ENCODE results near the gene ZSCAN12. TPM values are rescaled to one million over a fixed set of nuclear protein-coding genes. Genes with fewer than 3 reads are reported as not detected.

ZSCAN12 gene
- total and polyA plus RNA-seq, 2 of the 13 experiments (the other 11 are each of a cell fraction or from before 2014, with no cell fraction given): 2.8 to 8.9 TPM

DNA sequence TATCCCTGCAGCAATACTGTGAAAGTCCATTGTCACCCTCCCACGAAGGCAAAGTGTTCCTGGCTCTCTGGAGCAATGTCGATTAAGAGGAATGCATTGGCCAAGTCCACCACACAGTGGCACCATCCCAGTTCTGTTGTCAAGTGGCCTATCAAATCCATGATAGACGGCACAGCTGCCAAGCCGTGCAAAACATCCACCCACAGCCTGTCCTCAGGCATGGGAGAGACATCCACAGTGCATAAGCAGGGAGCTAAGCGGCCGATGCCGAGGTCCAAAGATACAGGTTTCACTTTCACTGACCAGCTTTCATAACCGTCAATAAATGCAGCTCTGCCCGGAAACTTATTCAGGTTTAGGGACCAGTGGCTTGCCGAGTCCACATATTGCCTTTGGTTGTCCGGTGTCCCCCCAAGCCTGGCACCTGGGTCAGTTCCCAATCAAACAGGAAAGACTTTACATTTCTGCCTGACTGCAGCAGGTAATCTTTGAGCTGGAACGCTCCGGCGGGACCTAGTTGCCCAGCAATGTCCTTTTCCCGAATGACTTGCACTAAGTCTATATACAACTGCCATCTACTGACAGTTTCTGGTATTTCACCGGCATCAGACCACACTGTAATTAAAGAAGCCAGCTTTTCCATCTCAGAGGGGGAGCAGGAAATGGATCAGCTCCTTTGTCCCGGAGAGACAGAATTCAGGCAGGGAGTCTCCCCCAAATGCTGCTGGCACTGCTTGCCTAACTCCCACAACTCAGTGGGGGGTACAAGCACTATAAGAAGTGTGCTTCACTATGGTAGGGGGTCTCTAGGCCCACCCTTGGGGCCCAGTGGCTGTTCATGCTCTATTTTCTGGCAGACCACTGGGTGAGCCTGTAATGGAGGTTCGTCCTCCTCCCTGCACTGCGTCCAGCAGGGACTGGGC lies 43.5 kb downstream of the ZSCAN12 start (continued):
- TF ChIP-seq, protein P1, sequence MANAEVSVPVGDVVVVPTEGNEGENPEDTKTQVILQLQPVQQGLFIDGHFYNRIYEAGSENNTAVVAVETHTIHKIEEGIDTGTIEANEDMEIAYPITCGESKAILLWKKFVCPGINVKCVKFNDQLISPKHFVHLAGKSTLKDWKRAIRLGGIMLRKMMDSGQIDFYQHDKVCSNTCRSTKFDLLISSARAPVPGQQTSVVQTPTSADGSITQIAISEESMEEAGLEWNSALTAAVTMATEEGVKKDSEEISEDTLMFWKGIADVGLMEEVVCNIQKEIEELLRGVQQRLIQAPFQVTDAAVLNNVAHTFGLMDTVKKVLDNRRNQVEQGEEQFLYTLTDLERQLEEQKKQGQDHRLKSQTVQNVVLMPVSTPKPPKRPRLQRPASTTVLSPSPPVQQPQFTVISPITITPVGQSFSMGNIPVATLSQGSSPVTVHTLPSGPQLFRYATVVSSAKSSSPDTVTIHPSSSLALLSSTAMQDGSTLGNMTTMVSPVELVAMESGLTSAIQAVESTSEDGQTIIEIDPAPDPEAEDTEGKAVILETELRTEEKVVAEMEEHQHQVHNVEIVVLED (CRISPR knock-in tag; IDR thresholded peaks at IDR 0.05; ENCODE audit: borderline replicate concordance): 0 out of 2 replicates have a peak, but pooled peaks have one; percentile 15
- peak; percentile 66; the same call in 1 of the 2 replicates for TF ChIP-seq ZNF766 (CRISPR knock-in tag; IDR thresholded peaks at IDR 0.05; ENCODE audit: borderline replicate concordance)
- TF ChIP-seq, protein P2, sequence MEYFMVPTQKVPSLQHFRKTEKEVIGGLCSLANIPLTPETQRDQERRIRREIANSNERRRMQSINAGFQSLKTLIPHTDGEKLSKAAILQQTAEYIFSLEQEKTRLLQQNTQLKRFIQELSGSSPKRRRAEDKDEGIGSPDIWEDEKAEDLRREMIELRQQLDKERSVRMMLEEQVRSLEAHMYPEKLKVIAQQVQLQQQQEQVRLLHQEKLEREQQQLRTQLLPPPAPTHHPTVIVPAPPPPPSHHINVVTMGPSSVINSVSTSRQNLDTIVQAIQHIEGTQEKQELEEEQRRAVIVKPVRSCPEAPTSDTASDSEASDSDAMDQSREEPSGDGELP (IDR thresholded peaks at IDR 0.05; ENCODE audit: borderline replicate concordance, low read depth): no peak; the same call in 1 of the 2 replicates
- TF ChIP-seq, protein P3, sequence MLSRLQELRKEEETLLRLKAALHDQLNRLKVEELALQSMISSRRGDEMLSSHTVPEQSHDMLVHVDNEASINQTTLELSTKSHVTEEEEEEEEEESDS (CRISPR knock-in tag; IDR thresholded peaks at IDR 0.05; ENCODE audit: borderline replicate concordance): no peak
- peak; percentile 65; the same call in 1 of the 2 replicates for TF ChIP-seq ZNF567 (CRISPR knock-in tag; IDR thresholded peaks at IDR 0.05; ENCODE audit: borderline replicate concordance)
- TF ChIP-seq MYC (CRISPR knock-in tag; IDR thresholded peaks at IDR 0.05; ENCODE audit: borderline replicate concordance): 0 out of 2 replicates have a peak, but pooled peaks have one; percentile 34
- TF ChIP-seq PCBP1 (IDR thresholded peaks at IDR 0.05; ENCODE audit: borderline replicate concordance, low read depth, low read length): no peak
- peak; percentile 59 for TF ChIP-seq HDAC2 (CRISPR knock-in tag; IDR thresholded peaks at IDR 0.05)
- TF ChIP-seq LCORL (IDR thresholded peaks at IDR 0.05): no peak
- TF ChIP-seq LCORL (CRISPR knock-in tag; IDR thresholded peaks at IDR 0.05): peak; percentile 59; the same call in 1 of the 2 replicates
- TF ChIP-seq, protein P4, sequence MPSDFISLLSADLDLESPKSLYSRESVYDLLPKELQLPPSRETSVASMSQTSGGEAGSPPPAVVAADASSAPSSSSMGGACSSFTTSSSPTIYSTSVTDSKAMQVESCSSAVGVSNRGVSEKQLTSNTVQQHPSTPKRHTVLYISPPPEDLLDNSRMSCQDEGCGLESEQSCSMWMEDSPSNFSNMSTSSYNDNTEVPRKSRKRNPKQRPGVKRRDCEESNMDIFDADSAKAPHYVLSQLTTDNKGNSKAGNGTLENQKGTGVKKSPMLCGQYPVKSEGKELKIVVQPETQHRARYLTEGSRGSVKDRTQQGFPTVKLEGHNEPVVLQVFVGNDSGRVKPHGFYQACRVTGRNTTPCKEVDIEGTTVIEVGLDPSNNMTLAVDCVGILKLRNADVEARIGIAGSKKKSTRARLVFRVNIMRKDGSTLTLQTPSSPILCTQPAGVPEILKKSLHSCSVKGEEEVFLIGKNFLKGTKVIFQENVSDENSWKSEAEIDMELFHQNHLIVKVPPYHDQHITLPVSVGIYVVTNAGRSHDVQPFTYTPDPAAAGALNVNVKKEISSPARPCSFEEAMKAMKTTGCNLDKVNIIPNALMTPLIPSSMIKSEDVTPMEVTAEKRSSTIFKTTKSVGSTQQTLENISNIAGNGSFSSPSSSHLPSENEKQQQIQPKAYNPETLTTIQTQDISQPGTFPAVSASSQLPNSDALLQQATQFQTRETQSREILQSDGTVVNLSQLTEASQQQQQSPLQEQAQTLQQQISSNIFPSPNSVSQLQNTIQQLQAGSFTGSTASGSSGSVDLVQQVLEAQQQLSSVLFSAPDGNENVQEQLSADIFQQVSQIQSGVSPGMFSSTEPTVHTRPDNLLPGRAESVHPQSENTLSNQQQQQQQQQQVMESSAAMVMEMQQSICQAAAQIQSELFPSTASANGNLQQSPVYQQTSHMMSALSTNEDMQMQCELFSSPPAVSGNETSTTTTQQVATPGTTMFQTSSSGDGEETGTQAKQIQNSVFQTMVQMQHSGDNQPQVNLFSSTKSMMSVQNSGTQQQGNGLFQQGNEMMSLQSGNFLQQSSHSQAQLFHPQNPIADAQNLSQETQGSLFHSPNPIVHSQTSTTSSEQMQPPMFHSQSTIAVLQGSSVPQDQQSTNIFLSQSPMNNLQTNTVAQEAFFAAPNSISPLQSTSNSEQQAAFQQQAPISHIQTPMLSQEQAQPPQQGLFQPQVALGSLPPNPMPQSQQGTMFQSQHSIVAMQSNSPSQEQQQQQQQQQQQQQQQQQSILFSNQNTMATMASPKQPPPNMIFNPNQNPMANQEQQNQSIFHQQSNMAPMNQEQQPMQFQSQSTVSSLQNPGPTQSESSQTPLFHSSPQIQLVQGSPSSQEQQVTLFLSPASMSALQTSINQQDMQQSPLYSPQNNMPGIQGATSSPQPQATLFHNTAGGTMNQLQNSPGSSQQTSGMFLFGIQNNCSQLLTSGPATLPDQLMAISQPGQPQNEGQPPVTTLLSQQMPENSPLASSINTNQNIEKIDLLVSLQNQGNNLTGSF (CRISPR knock-in tag; IDR thresholded peaks at IDR 0.05): 0 out of 2 replicates have a peak, but pooled peaks have one; percentile 51
- no peak for TF ChIP-seq ADNP (CRISPR knock-in tag; IDR thresholded peaks at IDR 0.05)
- TF ChIP-seq SSRP1 (CRISPR knock-in tag; IDR thresholded peaks at IDR 0.05): no peak
- TF ChIP-seq ZNF775 (CRISPR knock-in tag; IDR thresholded peaks at IDR 0.05; ENCODE audit: borderline replicate concordance): no peak
- TF ChIP-seq, protein P5, sequence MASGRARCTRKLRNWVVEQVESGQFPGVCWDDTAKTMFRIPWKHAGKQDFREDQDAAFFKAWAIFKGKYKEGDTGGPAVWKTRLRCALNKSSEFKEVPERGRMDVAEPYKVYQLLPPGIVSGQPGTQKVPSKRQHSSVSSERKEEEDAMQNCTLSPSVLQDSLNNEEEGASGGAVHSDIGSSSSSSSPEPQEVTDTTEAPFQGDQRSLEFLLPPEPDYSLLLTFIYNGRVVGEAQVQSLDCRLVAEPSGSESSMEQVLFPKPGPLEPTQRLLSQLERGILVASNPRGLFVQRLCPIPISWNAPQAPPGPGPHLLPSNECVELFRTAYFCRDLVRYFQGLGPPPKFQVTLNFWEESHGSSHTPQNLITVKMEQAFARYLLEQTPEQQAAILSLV (CRISPR knock-in tag; IDR thresholded peaks at IDR 0.05; ENCODE audit: borderline replicate concordance): 0 out of 2 replicates have a peak, but pooled peaks have one; percentile 15
- no peak; the same call in 1 of the 2 replicates for TF ChIP-seq MXD4 (CRISPR knock-in tag; IDR thresholded peaks at IDR 0.05)
- no peak for TF ChIP-seq HOXD1 (CRISPR knock-in tag; IDR thresholded peaks at IDR 0.05)

All from HepG2 (cell line).